PFSK-1 (cell line): ENCODE results near the gene CHST2.

Experiments
- FOXP2 ChIP-seq: optimal IDR thresholded peaks from 2 replicates; pipeline ENCODE3; 2011; ENCODE audit warnings: borderline replicate concordance, control low read depth, inconsistent platforms; ENCODE audit not compliant: insufficient read depth; ENCODE audit errors: extremely low read length, extremely low read depth
- POLR2AphosphoS5 ChIP-seq: IDR thresholded peaks from 2 replicates; pipeline ENCODE4 v1.6.1; 2012; ENCODE audit warnings: low read depth, mild to moderate bottlenecking, control low read depth, low read length, moderate library complexity

DNA sequence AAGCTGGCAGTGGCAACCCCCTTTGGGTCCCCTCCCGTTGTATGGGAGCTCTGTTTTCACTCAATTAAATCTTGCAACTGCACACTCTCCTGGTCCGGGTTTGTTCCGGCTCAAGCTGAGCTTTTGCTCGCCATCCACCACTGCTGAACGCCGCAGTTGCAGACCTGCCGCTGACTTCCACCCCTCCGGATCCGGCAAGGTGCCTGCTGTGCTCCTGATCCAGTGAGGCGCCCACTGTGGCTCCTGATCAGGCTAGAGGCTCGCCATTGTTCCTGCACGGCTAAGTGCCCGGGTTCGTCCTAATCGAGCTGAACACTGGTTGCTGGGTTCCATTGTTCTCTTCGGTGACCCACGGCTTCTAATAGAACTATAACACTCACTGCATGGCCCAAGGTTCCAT, 22.8 kb downstream of the CHST2 start:
- TF ChIP-seq FOXP2, result no peak
- TF ChIP-seq POLR2AphosphoS5, result no peak
